ENCODE measurements around the gene LHFPL6.

Gene LHFPL6

GRCh38 chr13:39410096-39410901 is 192.7 kb downstream of the LHFPL6 start:
- no peak for DNase-seq

- DNase-seq = no peak
These were observed 194.5 kb downstream of the LHFPL6 start for GRCh38 chr13:39408512-39408911.

- DNase-seq = no peak
These were observed 195.2 kb downstream of the LHFPL6 start for GRCh38 chr13:39407786-39408185.

- no peak for DNase-seq
These were observed 195.9 kb downstream of the LHFPL6 start for GRCh38 chr13:39407138-39407537.

- no peak for DNase-seq
These were observed 196.3 kb downstream of the LHFPL6 start for GRCh38 chr13:39406688-39407087.

GRCh38 chr13:39405596-39406205 is 197.3 kb downstream of the LHFPL6 start:
- DNase-seq = no peak

GRCh38 chr13:39405107-39405506 is 197.9 kb downstream of the LHFPL6 start:
- DNase-seq = no peak

- no peak for DNase-seq
These were observed 199.9 kb downstream of the LHFPL6 start for GRCh38 chr13:39403106-39403505.

GRCh38 chr13:39402221-39402970 is 200.6 kb downstream of the LHFPL6 start:
- no peak for DNase-seq

- no peak for DNase-seq
These were observed 201.2 kb downstream of the LHFPL6 start for GRCh38 chr13:39401756-39402155.

GRCh38 chr13:39401046-39401705 is 201.8 kb downstream of the LHFPL6 start:
- no peak for DNase-seq

- no peak for DNase-seq
These were observed 203.9 kb downstream of the LHFPL6 start for GRCh38 chr13:39399102-39399501.

GRCh38 chr13:39397896-39398265 is 205.1 kb downstream of the LHFPL6 start:
- no peak for DNase-seq

- no peak for DNase-seq
These were observed 205.6 kb downstream of the LHFPL6 start for GRCh38 chr13:39397226-39397895.

GRCh38 chr13:39394796-39395678 is 208.0 kb downstream of the LHFPL6 start:
- DNase-seq = no peak

- no peak for DNase-seq
These were observed 211.2 kb downstream of the LHFPL6 start for GRCh38 chr13:39391761-39392160.

- DNase-seq = no peak
These were observed 214.0 kb downstream of the LHFPL6 start for GRCh38 chr13:39389013-39389412.

GRCh38 chr13:39385621-39386231 is 217.3 kb downstream of the LHFPL6 start:
- DNase-seq = no peak

- DNase-seq = no peak
These were observed 217.8 kb downstream of the LHFPL6 start for GRCh38 chr13:39385154-39385553.

GRCh38 chr13:39381456-39381855 is 221.5 kb downstream of the LHFPL6 start:
- DNase-seq = no peak
